ENCODE measurements around the gene RXRA. TPM values are rescaled to one million over a fixed set of nuclear protein-coding genes. Genes with fewer than 3 reads are reported as not detected.

RXRA gene
- total and polyA plus RNA-seq, 2 of the 4 experiments (the other 2 are of a cell fraction), result 7.5 to 17.9 TPM

- H3K4ac ChIP-seq (ENCODE audit: low read depth, low read length), result no peak overlapping the region
- no peak overlapping the region for H4K91ac ChIP-seq (ENCODE audit: insufficient read depth, low read depth, low read length)
- no peak overlapping the region for H2AK5ac ChIP-seq (ENCODE audit: low read depth, low read length)
- H2AK9ac ChIP-seq (replicated peaks; ENCODE audit: low read depth, low read length, poor library complexity), result no peak overlapping the region
- H3K4me1 ChIP-seq (ENCODE audit: control insufficient read depth, insufficient read depth, low read length), result peaks cover 6% of the 10 kb centered on the region; the same call in 1 of the 2 replicates
- intact Hi-C loops (cut with micrococcal nuclease), result no loop called here
- H2BK20ac ChIP-seq (ENCODE audit: low read depth, low read length), result no peak overlapping the region
- no peaks in the 10 kb centered on the region for H3K36me3 ChIP-seq (ENCODE audit: control insufficient read depth, insufficient read depth, low read length)
- no peaks in the 10 kb centered on the region for H4K20me1 ChIP-seq (ENCODE audit: insufficient read depth, low read length)
- no peak overlapping the region for H3K18ac ChIP-seq (ENCODE audit: low read depth, low read length)
- H4K8ac ChIP-seq (ENCODE audit: low read depth in 2 of 2, low read length in 2 of 2), result no peak overlapping the region
- no peak overlapping the region for H2AFZ ChIP-seq (replicated peaks; ENCODE audit: low read length, poor library complexity)
- H3K9me1 ChIP-seq (ENCODE audit: insufficient read depth, low read length), result 0 out of 2 replicates have a peak, but pooled peaks cover 2% of the 10 kb centered on the region
- no peak overlapping the region for H3K4me3 ChIP-seq (ENCODE audit: insufficient read depth, low read depth, low read length)
- no peak overlapping the region for H3K27ac ChIP-seq (ENCODE audit: insufficient read depth, low read length)
- no TSS peak for BruUV-seq (replicated peaks)
- 93% methylated on average over 5 of the region's 19 CpGs; no CpG with 5 or more reads in 1 of the 2 experiments for WGBS, 2 experiments (ENCODE audit: extremely low coverage in 2 of 2, insufficient read length in 1 of 2)
- H2BK120ac ChIP-seq (ENCODE audit: low read depth, low read length), result no peak overlapping the region
- no peak overlapping the region for H3K4me2 ChIP-seq (ENCODE audit: low read depth, low read length)
- TF ChIP-seq RCOR1 (IDR thresholded peaks at IDR 0.05; ENCODE audit: insufficient replicate concordance, low read length), result no peak
- H3K23ac ChIP-seq (ENCODE audit: low read depth, low read length), result no peak overlapping the region
- peaks cover 21% of the 10 kb centered on the region for H3K27me3 ChIP-seq (ENCODE audit: control insufficient read depth, insufficient read depth, low read length)
- in situ Hi-C loops (cut with MboI; ENCODE audit: low sequenced_read_pairs), result no loop called here
- ATAC-seq (ENCODE audit: low read depth) (no peak), DNase-seq (no peak)
- dilution Hi-C loops (cut with HindIII; ENCODE audit: low sequenced_read_pairs, unreplicated experiment), result no loop called here
- no peak overlapping the region for H3K56ac ChIP-seq (ENCODE audit: extremely low read depth, insufficient read depth, low read length)
- CTCF ChIA-PET, result no interaction called here
- no peak overlapping the region for H2BK5ac ChIP-seq (ENCODE audit: low read depth, low read length, poor library complexity, severe bottlenecking)
- no peak overlapping the region for H2BK15ac ChIP-seq (ENCODE audit: low read depth, low read length)
- H3K79me1 ChIP-seq (ENCODE audit: low read depth in 1 of 2, low read length in 2 of 2), result no peaks in the 10 kb centered on the region
- H3K14ac ChIP-seq (replicated peaks; ENCODE audit: low read depth, low read length), result no peak overlapping the region
- no peak overlapping the region for H3K9ac ChIP-seq (ENCODE audit: low read depth, low read length)
- POLR2A ChIA-PET (ENCODE audit: unreplicated experiment), result no interaction called here
- no peak overlapping the region for H4K5ac ChIP-seq (ENCODE audit: low read depth, low read length)
- H3K9me3 ChIP-seq (ENCODE audit: control insufficient read depth, insufficient read depth, low read length), result peaks cover 7% of the 10 kb centered on the region
Observed at GRCh38 chr9:134282138-134282650, 44.1 kb upstream of the RXRA start.
